Embryonic facial prominence (tissue), 1 donor: ENCODE data around the gene TFE3.

Experiments used
- DNase-seq: peaks from one replicate; pipeline ENCODE4 v3.0.0-alpha.2; 2016; ENCODE audit errors: extremely low spot score

Gene TFE3

GRCh38 chrX:49043220-49043986, at the start of gene TFE3:
TSS of gene TFE3 (minus strand) at chrX:49043357. CDS start at chrX:49043226, 131 bp downstream.
- DNase-seq: peak; percentile 95

GRCh38 chrX:49089553-49089952, 46.4 kb upstream of the TFE3 start:
- no peak for DNase-seq

- DNase-seq: no peak
Observed at GRCh38 chrX:49082271-49082871, 39.2 kb upstream of the TFE3 start.

GRCh38 chrX:49079489-49080428, 36.6 kb upstream of the TFE3 start, which contains the start of gene WDR45:
TSS of gene WDR45 (minus strand) at chrX:49079887. CDS start at chrX:49078095, 1,792 bp downstream.
- DNase-seq: peak; percentile 29

- DNase-seq: no peak
Observed at GRCh38 chrX:49077941-49078340, 34.8 kb upstream of the TFE3 start.

GRCh38 chrX:49075347-49075746, 32.2 kb upstream of the TFE3 start:
- DNase-seq: no peak

GRCh38 chrX:49073601-49074575, 30.7 kb upstream of the TFE3 start, which contains the start of gene PRAF2:
TSS of gene PRAF2 (minus strand) at chrX:49074002. CDS start at chrX:49073987, 15 bp downstream.
- DNase-seq: peak; percentile 75

GRCh38 chrX:49072712-49073095, 29.5 kb upstream of the TFE3 start:
- DNase-seq: no peak

- no peak for DNase-seq
Observed at GRCh38 chrX:49071877-49072711, 28.9 kb upstream of the TFE3 start.

GRCh38 chrX:49070988-49071387, 27.8 kb upstream of the TFE3 start:
- DNase-seq: no peak

- DNase-seq: no peak
Observed at GRCh38 chrX:49069038-49069437, 25.9 kb upstream of the TFE3 start.

GRCh38 chrX:49067285-49068120, 24.3 kb upstream of the TFE3 start:
- DNase-seq: no peak

- DNase-seq: no peak
Observed at GRCh38 chrX:49066690-49067089, 23.5 kb upstream of the TFE3 start.

- no peak for DNase-seq
Observed at GRCh38 chrX:49066278-49066677, 23.1 kb upstream of the TFE3 start.

- DNase-seq: no peak
Observed at GRCh38 chrX:49064735-49065134, 21.6 kb upstream of the TFE3 start.

GRCh38 chrX:49064303-49064702, 21.1 kb upstream of the TFE3 start:
- DNase-seq: no peak

- DNase-seq: no peak
Observed at GRCh38 chrX:49063715-49064114, 20.6 kb upstream of the TFE3 start.

GRCh38 chrX:49061916-49062315, 18.8 kb upstream of the TFE3 start:
- DNase-seq: no peak

- DNase-seq: no peak
Observed at GRCh38 chrX:49061490-49061889, 18.3 kb upstream of the TFE3 start.
